DND-41 (cell line): ENCODE results near the gene BCL7B.
A peak's percentile ranks its signal among the peaks of the same experiment; 100 is the strongest.
"Not testable (repeated sequence)": the region's sequence is repeated elsewhere in the genome, so short reads cannot be mapped to it uniquely, and the experiment has no call there.

ENCODE experiments used
- ATAC-seq: fragments of 200-7000 bp; cut with Tn5 transposase; 3 replicates; pipeline ENCODE4 v1.9.1; 2021; ENCODE audit warnings: low read depth; ENCODE audit not compliant: insufficient read depth
- DNase-seq: peaks from one replicate; pipeline ENCODE4 v3.0.0-alpha.2; 2020
- H2AFZ ChIP-seq: 2 replicates; pipeline ENCODE4 v1.6.0; 2012; ENCODE audit warnings: low read depth, low read length
- H3K27ac ChIP-seq: 2 replicates; pipeline ENCODE4 v1.5.1; 2012; ENCODE audit warnings: low read length, inconsistent platforms
- H3K27me3 ChIP-seq: fragments of 200-600 bp; sonication (generic); 2 replicates; pipeline ENCODE4 v1.6.0; 2012; ENCODE audit warnings: low read length, mild to moderate bottlenecking, inconsistent platforms; ENCODE audit not compliant: insufficient read depth, poor library complexity
- H3K36me3 ChIP-seq: 2 replicates; pipeline ENCODE4 v1.5.1; 2012; ENCODE audit warnings: low read length, inconsistent platforms; ENCODE audit not compliant: insufficient read depth
- H3K4me1 ChIP-seq: 2 replicates; pipeline ENCODE4 v1.5.1; 2012; ENCODE audit warnings: mild to moderate bottlenecking, low read length; ENCODE audit not compliant: insufficient read depth
- H3K4me2 ChIP-seq: 2 replicates; pipeline ENCODE4 v1.6.0; 2012; ENCODE audit warnings: mild to moderate bottlenecking, moderate library complexity, low read length, inconsistent platforms; ENCODE audit not compliant: insufficient read depth
- H3K4me3 ChIP-seq, 2 experiments: fragments of 200-600 bp in 1 of 2; shearing (Covaris generic) in 1 of 2; 2 replicates each; pipeline ENCODE4 v1.5.1; 2012 to 2016; ENCODE audit warnings: inconsistent platforms in 2 of 2, low read length in 2 of 2, mild to moderate bottlenecking in 2 of 2, low read depth in 1 of 2, moderate library complexity in 1 of 2
- H3K79me2 ChIP-seq: 2 replicates; pipeline ENCODE4 v1.6.0; 2012; ENCODE audit warnings: low read length, inconsistent platforms; ENCODE audit not compliant: insufficient read depth
- H3K9ac ChIP-seq: 2 replicates; pipeline ENCODE4 v1.6.0; 2012; ENCODE audit warnings: low read depth, mild to moderate bottlenecking, inconsistent platforms, low read length, moderate library complexity
- H3K9me3 ChIP-seq: 2 replicates; pipeline ENCODE4 v1.5.1; 2012; ENCODE audit warnings: low read length, moderate library complexity, mild to moderate bottlenecking, inconsistent platforms; ENCODE audit not compliant: insufficient read depth, severe bottlenecking
- H4K20me1 ChIP-seq: 2 replicates; pipeline ENCODE4 v1.6.0; 2012; ENCODE audit warnings: low read length; ENCODE audit not compliant: insufficient read depth
- CTCF ChIP-seq: IDR thresholded peaks from 2 replicates; pipeline ENCODE4 v1.5.1; 2012; ENCODE audit warnings: borderline replicate concordance, low read length, moderate library complexity, mild to moderate bottlenecking; ENCODE audit not compliant: poor library complexity, severe bottlenecking; ENCODE audit errors: extremely low read depth
- EZH2 ChIP-seq: IDR thresholded peaks from 3 replicates; pipeline ENCODE4 v1.6.1; 2012; ENCODE audit warnings: borderline replicate concordance, low read depth, mild to moderate bottlenecking, moderate library complexity, low read length, inconsistent platforms; ENCODE audit not compliant: severe bottlenecking

BCL7B gene

GRCh38 chr7:73569042-73569608, 11.6 kb upstream of the BCL7B start:
- Histone ChIP-seq H4K20me1 (peaks cover 9% of the 10 kb centered on the region; the same call in 1 of the 2 replicates), H3K4me2 (no peak overlapping the region), H3K9me3 (no peaks in the 10 kb centered on the region), H3K27me3 (no peaks in the 10 kb centered on the region), H3K79me2 (0 out of 2 replicates have a peak, but pooled peaks cover 2% of the 10 kb centered on the region), H3K27ac (no peak overlapping the region), H2AFZ (no peak overlapping the region), H3K9ac (no peak overlapping the region), H3K4me3 (no peak overlapping the region), H3K4me1 (peaks cover 39% of the 10 kb centered on the region), H3K36me3 (peaks cover 48% of the 10 kb centered on the region)
- TF ChIP-seq CTCF (peak; percentile 4), EZH2 (no peak)
- no peak for ATAC-seq
- DNase-seq, result no peak

- H3K9ac ChIP-seq, result peak overlapping the region; percentile 8; the same call in 1 of the 2 replicates
- no peaks in the 10 kb centered on the region for H3K9me3 ChIP-seq
- DNase-seq (peak; percentile 66), ATAC-seq (peak; percentile 86)
- TF ChIP-seq CTCF (no peak), EZH2 (no peak)
- no peaks in the 10 kb centered on the region for H3K79me2 ChIP-seq
- no peak overlapping the region for H2AFZ ChIP-seq
- peaks cover 39% of the 10 kb centered on the region for H3K4me1 ChIP-seq
- H3K27ac ChIP-seq, result peak overlapping the region; percentile 66
- H3K4me2 ChIP-seq, result peak overlapping the region; percentile 31
- peaks cover 37% of the 10 kb centered on the region for H3K36me3 ChIP-seq
- H3K4me3 ChIP-seq, result no peak overlapping the region
- no peaks in the 10 kb centered on the region for H3K27me3 ChIP-seq
- H4K20me1 ChIP-seq, result peaks cover 7% of the 10 kb centered on the region; the same call in 1 of the 2 replicates
These were observed 10.6 kb upstream of the BCL7B start for GRCh38 chr7:73567846-73568685.

GRCh38 chr7:73567140-73567539, 9.7 kb upstream of the BCL7B start:
- Histone ChIP-seq H2AFZ (no peak overlapping the region), H3K9me3 (no peaks in the 10 kb centered on the region), H3K27me3 (no peaks in the 10 kb centered on the region), H3K9ac (no peak overlapping the region), H3K79me2 (no peaks in the 10 kb centered on the region), H4K20me1 (0 out of 2 replicates have a peak, but pooled peaks cover 5% of the 10 kb centered on the region), H3K4me2 (peak overlapping the region; percentile 31; the same call in 1 of the 2 replicates), H3K36me3 (peaks cover 28% of the 10 kb centered on the region), H3K4me3 (no peak overlapping the region), H3K27ac (peak overlapping the region; percentile 66; the same call in 1 of the 2 replicates), H3K4me1 (peaks cover 39% of the 10 kb centered on the region)
- ATAC-seq (no peak), DNase-seq (no peak)
- no peak for TF ChIP-seq CTCF
- no peak for TF ChIP-seq EZH2

GRCh38 chr7:73566431-73566830, 8.9 kb upstream of the BCL7B start:
- not testable (repeated sequence) for H3K27ac ChIP-seq, H3K4me3 ChIP-seq, H3K4me2 ChIP-seq, H3K9ac ChIP-seq, H2AFZ ChIP-seq, ATAC-seq, H3K79me2 ChIP-seq, H3K27me3 ChIP-seq, DNase-seq, H4K20me1 ChIP-seq, H3K9me3 ChIP-seq
- Histone ChIP-seq H3K4me1 (peaks cover 39% of the 10 kb centered on the region), H3K36me3 (peaks cover 22% of the 10 kb centered on the region)
